H1 (cell line): ENCODE data around the gene TP53BP1. TPM values are rescaled to one million over a fixed set of nuclear protein-coding genes. Genes with fewer than 3 reads are reported as not detected.

Experiments used
- CTCF ChIA-PET: fragments of 300-600 bp; sonication (Branson Sonifier 250); formaldehyde crosslinking; loops from one replicate; lab custom pipeline; 2021; ENCODE audit not compliant: partially characterized antibody; lab: Charles Lee
- POLR2A ChIA-PET: fragments of 300-600 bp; sonication (Branson Sonifier 250); formaldehyde crosslinking; loops from one replicate; lab custom pipeline; 2021; ENCODE audit warnings: inconsistent platforms; ENCODE audit not compliant: partially characterized antibody; lab: Charles Lee
- DNase-seq, 2 experiments: peaks; one replicate each; pipeline versions ENCODE4 v3.0.0 to v3.0.0-alpha.2; 2010 to 2022; ENCODE audit warnings: low spot score in 2 of 2, low read depth in 1 of 2, mixed read lengths in 1 of 2
- FAIRE-seq: peaks from 2 replicates; lab custom pipeline; 2011; peaks lifted over from hg19 to GRCh38; lab: Jason Lieb, UNC
- H2AFZ ChIP-seq: 2 replicates; pipeline ENCODE4 v1.8.1; 2012; ENCODE audit warnings: low read length, inconsistent platforms
- H2AK5ac ChIP-seq: 2 replicates; pipeline ENCODE4 v1.6.1; 2013; ENCODE audit warnings: low read depth, low read length
- H2BK120ac ChIP-seq: replicated peaks from 2 replicates; pipeline ENCODE3; 2013; ENCODE audit warnings: low read depth, low read length, inconsistent platforms
- H2BK12ac ChIP-seq: 2 replicates; pipeline ENCODE4 v1.6.1; 2013; ENCODE audit warnings: low read depth, low read length
- H2BK15ac ChIP-seq: 2 replicates; pipeline ENCODE4 v1.6.1; 2013; ENCODE audit warnings: low read length
- H2BK20ac ChIP-seq: 2 replicates; pipeline ENCODE4 v1.6.1; 2013; ENCODE audit warnings: low read length
- H2BK5ac ChIP-seq: 2 replicates; pipeline ENCODE4 v1.6.1; 2013; ENCODE audit warnings: low read depth, low read length
- H3K14ac ChIP-seq: 2 replicates; pipeline ENCODE4 v1.6.1; 2013; ENCODE audit warnings: inconsistent platforms; ENCODE audit not compliant: insufficient read length
- H3K18ac ChIP-seq: 2 replicates; pipeline ENCODE4 v1.6.1; 2013; ENCODE audit warnings: low read length; ENCODE audit errors: extremely low read depth
- H3K23ac ChIP-seq: 2 replicates; pipeline ENCODE4 v1.6.1; 2013; ENCODE audit warnings: inconsistent platforms; ENCODE audit not compliant: insufficient read length
- H3K23me2 ChIP-seq: 2 replicates; pipeline ENCODE4 v1.6.1; 2013; ENCODE audit warnings: low read depth, low read length
- H3K27ac ChIP-seq: 2 replicates; pipeline ENCODE4 v1.6.1; 2011; ENCODE audit warnings: low read depth, low read length, inconsistent platforms
- H3K27me3 ChIP-seq, 4 experiments: replicated peaks in 1 of 4; 1 replicate in 1 of 4; 2 replicates in 3 of 4; pipeline versions ENCODE4 v1.6.1 to v1.8.1; 2011 to 2013; ENCODE audit warnings: low read length in 3 of 4, mild to moderate bottlenecking in 3 of 4, inconsistent platforms in 2 of 4, mixed read lengths in 2 of 4, moderate library complexity in 1 of 4; ENCODE audit not compliant: control insufficient read depth in 3 of 4, insufficient read depth in 3 of 4; ENCODE audit errors: extremely low read depth in 1 of 4
- H3K36me3 ChIP-seq, 4 experiments: 2 replicates each; pipeline versions ENCODE4 v1.6.1 to v1.8.1; 2011 to 2013; ENCODE audit warnings: mild to moderate bottlenecking in 4 of 4, low read length in 3 of 4, moderate library complexity in 2 of 4, control low read depth in 1 of 4, inconsistent platforms in 1 of 4; ENCODE audit not compliant: insufficient read depth in 4 of 4, control insufficient read depth in 2 of 4
- H3K4ac ChIP-seq: replicated peaks from 2 replicates; pipeline ENCODE3; 2013; ENCODE audit warnings: low read length, low read depth, mixed read lengths, inconsistent platforms; ENCODE audit not compliant: insufficient read length
- H3K4me1 ChIP-seq, 4 experiments: replicated peaks in 1 of 4; 1 replicate in 1 of 4; 2 replicates in 3 of 4; pipeline versions ENCODE4 v1.6.1 to v1.8.1; 2011 to 2013; ENCODE audit warnings: low read length in 3 of 4, inconsistent platforms in 2 of 4, mixed read lengths in 1 of 4; ENCODE audit not compliant: insufficient read depth in 4 of 4, control insufficient read depth in 3 of 4
- H3K4me2 ChIP-seq, 2 experiments: 2 replicates each; pipeline versions ENCODE4 v1.6.1 to v1.8.1; 2011 to 2013; ENCODE audit warnings: low read depth in 2 of 2, low read length in 2 of 2, control low read depth in 1 of 2, inconsistent platforms in 1 of 2, mild to moderate bottlenecking in 1 of 2; ENCODE audit not compliant: insufficient read depth in 1 of 2
- H3K4me3 ChIP-seq, 4 experiments: fragments of 200-600, 300-600 bp in 1 of 4; sonication (generic), shearing (Covaris generic), sonication (Bioruptor Twin) in 1 of 4; 2 replicates each; pipeline versions ENCODE4 v1.5.1 to v1.8.1; 2011 to 2016; ENCODE audit warnings: low read length in 4 of 4, low read depth in 3 of 4, control low read depth in 2 of 4, inconsistent platforms in 2 of 4, mild to moderate bottlenecking in 2 of 4, mixed read lengths in 1 of 4, moderate library complexity in 1 of 4; ENCODE audit not compliant: insufficient read depth in 2 of 4; ENCODE audit errors: extremely low read depth in 1 of 4
- H3K56ac ChIP-seq: replicated peaks from 2 replicates; pipeline ENCODE3; 2013; ENCODE audit warnings: low read depth, mild to moderate bottlenecking, mixed read lengths, low read length, inconsistent platforms; ENCODE audit not compliant: insufficient read length
- H3K79me1 ChIP-seq: 2 replicates; pipeline ENCODE4 v1.6.1; 2013; ENCODE audit warnings: low read depth, low read length, control low read depth
- H3K79me2 ChIP-seq, 2 experiments: 2 replicates each; pipeline versions ENCODE4 v1.6.1 to v1.8.1; 2012 to 2013; ENCODE audit warnings: low read length in 2 of 2, mild to moderate bottlenecking in 2 of 2, inconsistent platforms in 1 of 2; ENCODE audit not compliant: insufficient read depth in 2 of 2, control insufficient read depth in 1 of 2
- H3K9ac ChIP-seq, 4 experiments: replicated peaks in 1 of 4; 1 replicate in 1 of 4; 2 replicates in 3 of 4; pipeline versions ENCODE4 v1.6.1 to v1.8.1; 2011 to 2013; ENCODE audit warnings: low read depth in 3 of 4, low read length in 3 of 4, control low read depth in 2 of 4, mild to moderate bottlenecking in 2 of 4, moderate library complexity in 2 of 4, inconsistent platforms in 1 of 4; ENCODE audit errors: extremely low read depth in 1 of 4
- H3K9me3 ChIP-seq, 2 experiments: 2 replicates each; pipeline versions ENCODE4 v1.6.1 to v1.8.1; 2012 to 2013; ENCODE audit warnings: mild to moderate bottlenecking in 2 of 2, moderate library complexity in 2 of 2, control low read depth in 1 of 2, inconsistent platforms in 1 of 2, low read depth in 1 of 2, low read length in 1 of 2, mixed read lengths in 1 of 2; ENCODE audit not compliant: insufficient read depth in 2 of 2
- H4K20me1 ChIP-seq, 2 experiments: replicated peaks in 1 of 2; 2 replicates each; pipeline versions ENCODE3 to v1.8.1; 2011 to 2013; ENCODE audit warnings: inconsistent platforms in 2 of 2, low read length in 2 of 2, mild to moderate bottlenecking in 1 of 2; ENCODE audit not compliant: insufficient read depth in 2 of 2, control insufficient read depth in 1 of 2
- H4K5ac ChIP-seq: 2 replicates; pipeline ENCODE4 v1.6.1; 2013; ENCODE audit warnings: low read length, low read depth, mixed read lengths, inconsistent platforms; ENCODE audit not compliant: insufficient read length
- H4K8ac ChIP-seq: 2 replicates; pipeline ENCODE4 v1.8.0; 2013; ENCODE audit warnings: mild to moderate bottlenecking, moderate library complexity, low read length, inconsistent platforms; ENCODE audit not compliant: insufficient read depth; ENCODE audit errors: extremely low read depth
- H4K91ac ChIP-seq: replicated peaks from 2 replicates; pipeline ENCODE3; 2013; ENCODE audit warnings: low read length, mixed read lengths, inconsistent platforms; ENCODE audit not compliant: insufficient read length
- BACH1 ChIP-seq: IDR thresholded peaks from 2 replicates; pipeline ENCODE4 v1.6.1; 2012; ENCODE audit warnings: low read length, improper control_type of control experiment
- HDAC2 ChIP-seq, 2 experiments: fragments of 300-600 bp in 1 of 2; sonication (generic) in 1 of 2; IDR thresholded peaks; 2 replicates each; pipeline ENCODE4 v1.6.1; 2011 to 2012; ENCODE audit warnings: low read depth in 2 of 2, low read length in 2 of 2, mild to moderate bottlenecking in 2 of 2, moderate library complexity in 2 of 2, borderline replicate concordance in 1 of 2, inconsistent platforms in 1 of 2
- HDAC6 ChIP-seq: IDR thresholded peaks from one replicate; pipeline ENCODE4 v1.7.1; 2012; ENCODE audit warnings: low read depth, mild to moderate bottlenecking, inconsistent platforms, low read length, moderate library complexity
- JUND ChIP-seq: IDR thresholded peaks from 2 replicates; pipeline ENCODE4 v1.6.1; 2011; ENCODE audit warnings: mild to moderate bottlenecking, improper control_type of control experiment, low read length
- KDM1A ChIP-seq: fragments of 200-600, 300-600 bp; sonication (generic); IDR thresholded peaks from 2 replicates; pipeline ENCODE4 v1.7.1; 2016; ENCODE audit warnings: mild to moderate bottlenecking, low read length, borderline replicate concordance
- MAX ChIP-seq: IDR thresholded peaks from 2 replicates; pipeline ENCODE4 v1.6.1; 2012; ENCODE audit warnings: inconsistent platforms
- NANOG ChIP-seq: IDR thresholded peaks from 2 replicates; pipeline ENCODE4 v1.6.1; 2011; ENCODE audit warnings: low read length, low read depth, mild to moderate bottlenecking, inconsistent platforms; ENCODE audit not compliant: insufficient read depth, poor library complexity, severe bottlenecking
- RAD21 ChIP-seq, 2 experiments: IDR thresholded peaks in 1 of 2; conservative IDR thresholded peaks in 1 of 2; 2 replicates each; pipeline ENCODE4 v1.6.1; 2011; ENCODE audit warnings: low read depth in 2 of 2, low read length in 2 of 2, improper control_type of control experiment in 1 of 2, inconsistent platforms in 1 of 2, mild to moderate bottlenecking in 1 of 2, moderate library complexity in 1 of 2
- RNF2 ChIP-seq: fragments of 200-900, 300-1000 bp; sonication (generic); IDR thresholded peaks from 2 replicates; pipeline ENCODE4 v1.7.1; 2016; ENCODE audit warnings: borderline replicate concordance, low read depth, mild to moderate bottlenecking, antibody characterized with exemption, low read length; ENCODE audit not compliant: poor library complexity, severe bottlenecking; ENCODE audit errors: missing control alignments
- RXRA ChIP-seq: IDR thresholded peaks from 2 replicates; pipeline ENCODE4 v1.6.1; 2011; ENCODE audit warnings: low read depth, mild to moderate bottlenecking, low read length, moderate library complexity; ENCODE audit not compliant: insufficient read depth
- TCF12 ChIP-seq: IDR thresholded peaks from 2 replicates; pipeline ENCODE4 v1.6.1; 2011; ENCODE audit warnings: low read depth, mild to moderate bottlenecking, low read length
- WGBS, 2 experiments: shearing (Covaris generic) in 1 of 2; methylation state at CpG; one replicate each; pipeline versions ENCODE4 v1.1.6 to v1.1.7; 2013 to 2015; ENCODE audit warnings: low lambda C conversion rate in 2 of 2, mixed read lengths in 2 of 2, inconsistent platforms in 1 of 2, low coverage in 1 of 2, missing lambda C conversion rate in 1 of 2; ENCODE audit not compliant: insufficient replicate concordance in 2 of 2, insufficient coverage in 1 of 2, insufficient read length in 1 of 2; ENCODE audit errors: extremely low coverage in 1 of 2, missing lambda C conversion rate in 1 of 2; 5-methylcytosine and 5-hydroxymethylcytosine counted together
- polyA plus RNA-seq, 7 experiments: library from polyadenylated mRNA; depleted of rRNA in 3 of 7; stranded (reverse) in 5 of 7; unstranded in 2 of 7; fragments of >200 nt in 5 of 7; fragments of 200-250 nt in 2 of 7; gene quantifications; 1 replicate in 5 of 7; 2 replicates in 1 of 7; 4 replicates in 1 of 7; pipeline versions ENCODE4 v1.2.1 to v1.2.3, GENCODE V29; 2011 to 2013; ENCODE audit warnings: missing spikeins in 2 of 7, mixed read lengths in 2 of 7
- total RNA-seq: library from RNA; stranded (reverse); fragmentation: NEBNext Ultra II Directional; extraction: Animal tissue kit (Norgen Biotek cat#: 25700); gene quantifications from 2 replicates; pipeline ENCODE4 v1.2.1, GENCODE V29; 2021

TP53BP1 gene
- total and polyA plus RNA-seq, 2 of the 8 experiments (the other 6 are each of a cell fraction or from before 2014, with no cell fraction given), result 34.1 to 63.6 TPM

- H2BK20ac ChIP-seq, result no peak overlapping the region
- TF ChIP-seq TCF12 (no peak), RXRA (no peak), NANOG (no peak), KDM1A (no peak), RAD21 (IDR thresholded peaks at IDR 0.05 in 1 of 2, conservative IDR thresholded peaks at IDR 0.05 in 1 of 2; ENCODE audit: low read depth in 2 of 2, low read length in 2 of 2) (no peak), BACH1 (no peak), HDAC2 (IDR thresholded peaks at IDR 0.05; ENCODE audit: borderline replicate concordance in 1 of 2, low read depth in 2 of 2, low read length in 2 of 2) (no peak), JUND (no peak), HDAC6 (no peak), MAX (no peak), RNF2 (no peak)
These were observed 35.0 kb upstream of the TP53BP1 start for GRCh38 chr15:43527802-43528541.

More at GRCh38 chr15:43527802-43528541, 35.0 kb upstream of the TP53BP1 start:
- ChIA-PET CTCF (interaction anchor here (0.5 to 3.9 kb wide), 5 partner anchors 10 to 516 kb away, joined by 3 to 34 read pairs (median 4); partner anchors contain the start of gene MAP1A), POLR2A (interaction anchor here (0.8 to 2.8 kb wide), 4 partner anchors 9 to 75 kb away, joined by 3 to 8 read pairs (median 4); no protein-coding TSS in a partner anchor)
- H4K8ac ChIP-seq, result peak overlapping the region; percentile 64; the same call in 1 of the 2 replicates
- no peaks in the 10 kb centered on the region for H3K36me3 ChIP-seq
- H3K27ac ChIP-seq, result no peak overlapping the region
- FAIRE-seq, result no peak
- no peak overlapping the region for H3K18ac ChIP-seq
- H3K79me2 ChIP-seq, result no peaks in the 10 kb centered on the region
- peaks cover 0 to 12% (median 2%) of the 10 kb centered on the region in 4 experiments; a peak in 4 of 7 replicates for H3K4me1 ChIP-seq
- 88% methylated on average over 11 of the region's 12 CpGs; no CpG with 5 or more reads in 1 of the 2 experiments for WGBS, 2 experiments
- no peak overlapping the region for H3K9ac ChIP-seq
- no peak overlapping the region for H2BK5ac ChIP-seq
- no peaks in the 10 kb centered on the region for H3K23me2 ChIP-seq
- no peak overlapping the region for H2BK120ac ChIP-seq
- no peak overlapping the region for H4K5ac ChIP-seq
- H3K4ac ChIP-seq, result no peak overlapping the region
- DNase-seq, result no peak
- no peak overlapping the region for H3K4me2 ChIP-seq
- no peak overlapping the region for H2AK5ac ChIP-seq
- no peak overlapping the region for H2BK12ac ChIP-seq
- no peak overlapping the region for H4K91ac ChIP-seq
- no peak overlapping the region for H2BK15ac ChIP-seq
- H3K23ac ChIP-seq, result no peak overlapping the region
- no peak overlapping the region for H3K4me3 ChIP-seq
- no peak overlapping the region for H3K56ac ChIP-seq
- H4K20me1 ChIP-seq, result no peaks in the 10 kb centered on the region
- no peaks in the 10 kb centered on the region for H3K79me1 ChIP-seq
- no peak overlapping the region for H2AFZ ChIP-seq
- peaks cover 0 to 2% (median 0%) of the 10 kb centered on the region in 4 experiments; a peak in 1 of 7 replicates for H3K27me3 ChIP-seq
- no peaks in the 10 kb centered on the region for H3K9me3 ChIP-seq
- H3K14ac ChIP-seq, result no peak overlapping the region
